Measurements from ENCODE around the gene S100B.
"Not testable (repeated sequence)": the region's sequence is repeated elsewhere in the genome, so short reads cannot be mapped to it uniquely, and the experiment has no call there.

The S100B gene

GRCh38 chr21:46604975-46605766 is at the start of gene S100B:
Gene S100B, minus strand, starts transcription at chr21:46605082. Its CDS starts 2,667 bp downstream, at chr21:46602415.
- DNase-seq, result no peak

- no peak for DNase-seq
Observed at GRCh38 chr21:46651121-46651520, 46.2 kb upstream of the S100B start.

- DNase-seq, result no peak
Observed at GRCh38 chr21:46650476-46651098, 45.7 kb upstream of the S100B start.

GRCh38 chr21:46649356-46649755 is 44.5 kb upstream of the S100B start:
- no peak for DNase-seq

GRCh38 chr21:46648539-46648938 is 43.7 kb upstream of the S100B start:
- no peak for DNase-seq

- no peak for DNase-seq
Observed at GRCh38 chr21:46646541-46647154, 41.8 kb upstream of the S100B start.

GRCh38 chr21:46645840-46646239 is 41.0 kb upstream of the S100B start:
- no peak for DNase-seq

GRCh38 chr21:46643379-46644177 is 38.7 kb upstream of the S100B start:
- no peak for DNase-seq

- DNase-seq, result no peak
Observed at GRCh38 chr21:46641656-46642055, 36.8 kb upstream of the S100B start.

- DNase-seq, result peak; percentile 37
Observed at GRCh38 chr21:46639489-46640386, 34.9 kb upstream of the S100B start.

GRCh38 chr21:46637952-46638746 is 33.3 kb upstream of the S100B start:
- DNase-seq, result peak; percentile 24

- peak; percentile 23 for DNase-seq
Observed at GRCh38 chr21:46636550-46637285, 31.8 kb upstream of the S100B start.

GRCh38 chr21:46636181-46636512 is 31.3 kb upstream of the S100B start:
- no peak for DNase-seq

GRCh38 chr21:46635324-46636180 is 30.7 kb upstream of the S100B start, which contains the start of gene PRMT2:
Gene PRMT2, plus strand, starts transcription at chr21:46635674. Its CDS starts 1,278 bp downstream, at chr21:46636952.
- peak; percentile 98 for DNase-seq

GRCh38 chr21:46634966-46635323 is 30.1 kb upstream of the S100B start:
- DNase-seq, result peak; percentile 71

- peak; percentile 11 for DNase-seq
Observed at GRCh38 chr21:46634427-46634826, 29.5 kb upstream of the S100B start.

- peak; percentile 66 for DNase-seq
Observed at GRCh38 chr21:46633566-46633965, 28.7 kb upstream of the S100B start.

- not testable (repeated sequence) for DNase-seq
Observed at GRCh38 chr21:46630915-46631314, 26.0 kb upstream of the S100B start.

GRCh38 chr21:46628868-46629267 is 24.0 kb upstream of the S100B start:
- DNase-seq, result no peak

GRCh38 chr21:46627726-46628125 is 22.8 kb upstream of the S100B start:
- no peak for DNase-seq
